ENCODE data around the gene PIK3R1. TPM values are rescaled to one million over a fixed set of nuclear protein-coding genes. Genes with fewer than 3 reads are reported as not detected.
A peak's percentile ranks its signal among the peaks of the same experiment; 100 is the strongest.

The PIK3R1 gene
- total RNA-seq, 4 donors from 2014 or later = 69.3 to 113 (median 87.5) TPM

DNA sequence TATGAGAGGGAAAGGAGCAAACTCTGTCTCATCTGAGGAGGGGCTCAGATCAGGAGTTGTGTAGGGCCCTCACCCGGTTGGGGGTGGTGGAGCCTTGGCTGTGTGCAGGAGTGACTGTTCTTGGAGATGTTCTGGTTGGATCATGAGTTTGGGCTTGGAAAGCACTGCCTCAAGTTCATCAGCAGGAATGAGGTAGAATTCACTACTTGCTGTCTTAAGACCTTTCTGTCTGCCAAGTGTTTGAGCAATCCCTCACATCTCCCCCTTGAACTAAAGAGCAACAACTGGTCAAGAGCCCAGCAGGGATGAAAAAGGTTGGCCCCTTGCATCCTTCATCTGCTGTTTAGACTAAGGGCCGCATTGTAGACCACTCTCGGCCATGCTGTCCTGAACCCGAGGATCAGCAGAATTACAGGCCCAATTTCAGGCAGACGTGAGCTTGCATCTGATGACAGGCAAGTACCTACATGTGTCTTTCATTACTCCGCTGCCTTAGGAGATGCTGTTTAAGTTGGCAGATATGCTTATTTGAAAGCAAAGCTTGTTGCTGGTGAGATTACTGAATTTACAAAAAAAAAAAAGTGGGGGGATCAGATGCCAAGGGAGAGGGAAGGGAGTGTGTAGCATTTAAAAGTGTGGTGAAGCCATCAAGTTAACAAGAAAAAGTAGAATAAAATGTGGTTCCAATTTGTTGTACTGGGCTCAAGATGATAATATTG, 36.4 kb downstream of the PIK3R1 start:
- Histone ChIP-seq H3K27me3 (no peaks in the 10 kb centered on the region), H3K4me1 (peaks cover 0 to 75% (median 5%) of the 10 kb centered on the region in 4 donors), H3K9me3 (no peaks in the 10 kb centered on the region), H3K36me3 (no peaks in the 10 kb centered on the region), H3K27ac (peak overlapping the region; percentile 19 to 54 (median 53)), H3K4me3 (no peak overlapping the region)
- DNase-seq = no peak
- TF ChIP-seq, protein P1, sequence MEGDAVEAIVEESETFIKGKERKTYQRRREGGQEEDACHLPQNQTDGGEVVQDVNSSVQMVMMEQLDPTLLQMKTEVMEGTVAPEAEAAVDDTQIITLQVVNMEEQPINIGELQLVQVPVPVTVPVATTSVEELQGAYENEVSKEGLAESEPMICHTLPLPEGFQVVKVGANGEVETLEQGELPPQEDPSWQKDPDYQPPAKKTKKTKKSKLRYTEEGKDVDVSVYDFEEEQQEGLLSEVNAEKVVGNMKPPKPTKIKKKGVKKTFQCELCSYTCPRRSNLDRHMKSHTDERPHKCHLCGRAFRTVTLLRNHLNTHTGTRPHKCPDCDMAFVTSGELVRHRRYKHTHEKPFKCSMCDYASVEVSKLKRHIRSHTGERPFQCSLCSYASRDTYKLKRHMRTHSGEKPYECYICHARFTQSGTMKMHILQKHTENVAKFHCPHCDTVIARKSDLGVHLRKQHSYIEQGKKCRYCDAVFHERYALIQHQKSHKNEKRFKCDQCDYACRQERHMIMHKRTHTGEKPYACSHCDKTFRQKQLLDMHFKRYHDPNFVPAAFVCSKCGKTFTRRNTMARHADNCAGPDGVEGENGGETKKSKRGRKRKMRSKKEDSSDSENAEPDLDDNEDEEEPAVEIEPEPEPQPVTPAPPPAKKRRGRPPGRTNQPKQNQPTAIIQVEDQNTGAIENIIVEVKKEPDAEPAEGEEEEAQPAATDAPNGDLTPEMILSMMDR (IDR thresholded peaks at IDR 0.05) = no peak
- TF ChIP-seq POLR2A (IDR thresholded peaks at IDR 0.05) = no peak

DNA sequence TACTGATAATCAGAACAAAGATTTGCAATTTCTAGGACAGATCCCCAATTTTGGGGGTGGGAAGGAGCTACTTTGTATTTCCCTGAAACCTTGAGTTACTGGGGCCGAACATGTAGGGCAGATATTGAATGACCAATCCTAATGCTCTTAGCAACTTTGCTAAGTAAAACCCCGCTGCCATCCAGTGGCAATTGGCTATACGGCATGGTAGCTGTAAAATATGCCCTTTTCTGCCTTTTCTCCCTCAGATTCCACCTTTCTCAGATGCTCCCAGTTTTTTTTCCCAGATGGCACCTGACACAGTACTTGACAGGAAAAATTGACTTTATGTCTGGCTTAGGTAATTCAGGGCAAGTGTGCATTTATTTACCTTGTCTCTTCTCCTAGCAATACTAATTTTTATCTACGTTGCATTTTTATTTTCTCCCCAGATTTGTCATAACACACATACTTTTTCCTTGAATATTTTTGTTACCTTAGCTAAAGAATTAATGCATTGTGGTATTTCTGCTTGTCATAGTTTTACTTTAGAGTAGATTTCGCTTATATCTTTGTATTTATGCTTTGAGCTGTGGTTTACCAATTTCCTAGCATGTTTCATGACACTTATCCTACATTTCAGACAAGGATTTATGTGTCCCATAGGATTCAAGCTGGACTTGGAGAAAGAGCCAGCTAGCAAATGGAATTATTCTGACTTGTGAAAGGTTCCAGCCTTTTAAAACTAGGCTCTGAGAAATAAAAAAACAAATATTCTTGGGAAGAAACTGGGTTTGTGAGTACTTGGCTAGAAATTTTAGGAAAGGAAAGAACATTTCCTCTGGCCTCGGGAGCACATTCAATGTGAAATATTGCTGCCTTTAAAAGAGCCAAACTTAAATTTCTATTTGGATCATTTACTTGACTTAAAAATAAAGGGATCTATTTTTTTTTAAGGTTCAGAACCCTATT, 37.4 kb downstream of the PIK3R1 start:
- H3K27me3 ChIP-seq = no peaks in the 10 kb centered on the region
- H3K27ac ChIP-seq = peak overlapping the region in 3 of 4 donors; percentile 19 to 53 (median 28)
- DNase-seq = peak in 2 of 3 donors; percentile 48 to 82
- H3K4me3 ChIP-seq = no peak overlapping the region
- H3K36me3 ChIP-seq = no peaks in the 10 kb centered on the region
- no peaks in the 10 kb centered on the region for H3K9me3 ChIP-seq
- H3K4me1 ChIP-seq = peaks cover 0 to 85% (median 5%) of the 10 kb centered on the region in 4 donors
- TF ChIP-seq POLR2A (IDR thresholded peaks at IDR 0.05) = no peak
- TF ChIP-seq, protein P1 (IDR thresholded peaks at IDR 0.05) = peak; percentile 35 to 84 (median 72)

DNA sequence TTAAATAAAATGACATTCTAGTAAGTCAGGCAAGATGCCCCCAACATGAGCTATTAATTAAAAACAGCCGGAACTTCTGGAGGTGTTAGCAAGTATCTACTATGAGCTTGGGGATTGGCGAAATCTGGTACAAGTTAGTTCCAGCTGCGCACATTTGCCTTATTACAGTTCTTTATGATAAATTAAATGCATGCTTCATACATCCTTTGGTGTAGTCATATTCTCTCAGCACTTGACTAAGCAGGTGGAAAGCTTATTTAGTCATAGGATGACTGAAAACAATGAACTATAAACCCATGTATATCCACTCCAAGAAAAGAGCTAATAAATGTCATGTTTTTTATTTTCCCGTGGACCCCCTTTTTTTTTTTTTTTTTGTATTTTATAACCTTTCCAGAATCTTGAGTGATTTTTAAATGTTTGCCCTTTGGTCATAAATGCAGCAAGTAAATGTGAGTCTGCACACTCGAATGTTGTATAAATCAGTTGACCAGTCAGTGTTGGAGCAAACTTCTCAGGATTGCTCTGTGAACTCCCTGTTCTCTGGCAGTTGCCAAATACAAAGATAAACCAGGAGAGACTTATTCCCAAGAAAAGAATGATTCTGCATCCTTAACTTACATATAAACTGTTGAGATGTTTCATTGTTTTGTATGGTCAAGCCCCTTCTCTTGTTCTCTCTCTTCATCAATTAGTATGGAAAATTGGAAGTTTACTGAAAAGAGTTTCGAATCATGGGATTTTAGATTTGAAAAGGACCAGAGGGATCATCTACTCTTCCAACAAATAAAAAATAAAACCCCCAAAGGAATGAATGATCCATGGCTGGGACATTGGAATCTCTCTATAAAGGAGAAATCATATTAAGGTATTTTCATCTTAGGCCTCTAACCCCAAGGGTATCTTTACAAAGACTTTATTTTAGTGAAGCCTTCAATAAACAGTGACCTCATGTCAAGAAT, 38.3 kb downstream of the PIK3R1 start:
- Histone ChIP-seq H3K4me1 (peaks cover 0 to 94% (median 8%) of the 10 kb centered on the region in 4 donors), H3K27me3 (no peaks in the 10 kb centered on the region), H3K27ac (peak overlapping the region in 1 of 4 donors; percentile 58), H3K36me3 (no peaks in the 10 kb centered on the region), H3K9me3 (no peaks in the 10 kb centered on the region), H3K4me3 (no peak overlapping the region)
- no peak for TF ChIP-seq POLR2A (IDR thresholded peaks at IDR 0.05)
- TF ChIP-seq, protein P1 (IDR thresholded peaks at IDR 0.05) = no peak
- no peak for DNase-seq

DNA sequence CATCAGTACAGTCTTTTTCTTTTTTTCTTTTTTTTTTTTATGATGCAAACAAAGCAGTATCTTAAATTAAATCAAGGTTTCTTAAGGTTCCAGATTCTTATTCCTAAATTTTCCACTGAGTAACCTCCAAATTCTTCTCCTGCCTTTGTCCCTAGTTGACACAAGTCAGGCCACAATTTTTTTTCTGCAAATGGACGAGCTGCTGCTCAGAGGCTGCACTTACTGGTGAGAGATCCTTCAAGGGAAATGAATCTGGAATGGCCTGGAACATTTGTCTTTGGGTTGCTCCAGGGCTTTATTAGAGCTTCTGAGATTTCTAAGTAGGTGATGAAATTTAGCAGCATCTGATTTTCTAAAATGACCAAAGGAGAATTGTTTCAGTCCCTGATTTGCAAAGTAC, 39.3 kb downstream of the PIK3R1 start:
- Histone ChIP-seq H3K4me1 (peaks cover 0 to 98% (median 8%) of the 10 kb centered on the region in 4 donors), H3K27ac (peak overlapping the region in 3 of 4 donors; percentile 2 to 58 (median 40)), H3K9me3 (no peaks in the 10 kb centered on the region), H3K4me3 (no peak overlapping the region), H3K36me3 (no peaks in the 10 kb centered on the region), H3K27me3 (no peaks in the 10 kb centered on the region)
- TF ChIP-seq, protein P1 (IDR thresholded peaks at IDR 0.05) = no peak
- TF ChIP-seq POLR2A (IDR thresholded peaks at IDR 0.05) = no peak
- DNase-seq = no peak

Data from Peyer's patch (tissue), 4 donors.